Measurements from ENCODE around the gene ASPSCR1. TPM values are rescaled to one million over a fixed set of nuclear protein-coding genes. Genes with fewer than 3 reads are reported as not detected.

ASPSCR1 gene
- total and polyA plus RNA-seq, 3 donors from 2014 or later, result 40.5 to 49.7 (median 46.2) TPM

DNA sequence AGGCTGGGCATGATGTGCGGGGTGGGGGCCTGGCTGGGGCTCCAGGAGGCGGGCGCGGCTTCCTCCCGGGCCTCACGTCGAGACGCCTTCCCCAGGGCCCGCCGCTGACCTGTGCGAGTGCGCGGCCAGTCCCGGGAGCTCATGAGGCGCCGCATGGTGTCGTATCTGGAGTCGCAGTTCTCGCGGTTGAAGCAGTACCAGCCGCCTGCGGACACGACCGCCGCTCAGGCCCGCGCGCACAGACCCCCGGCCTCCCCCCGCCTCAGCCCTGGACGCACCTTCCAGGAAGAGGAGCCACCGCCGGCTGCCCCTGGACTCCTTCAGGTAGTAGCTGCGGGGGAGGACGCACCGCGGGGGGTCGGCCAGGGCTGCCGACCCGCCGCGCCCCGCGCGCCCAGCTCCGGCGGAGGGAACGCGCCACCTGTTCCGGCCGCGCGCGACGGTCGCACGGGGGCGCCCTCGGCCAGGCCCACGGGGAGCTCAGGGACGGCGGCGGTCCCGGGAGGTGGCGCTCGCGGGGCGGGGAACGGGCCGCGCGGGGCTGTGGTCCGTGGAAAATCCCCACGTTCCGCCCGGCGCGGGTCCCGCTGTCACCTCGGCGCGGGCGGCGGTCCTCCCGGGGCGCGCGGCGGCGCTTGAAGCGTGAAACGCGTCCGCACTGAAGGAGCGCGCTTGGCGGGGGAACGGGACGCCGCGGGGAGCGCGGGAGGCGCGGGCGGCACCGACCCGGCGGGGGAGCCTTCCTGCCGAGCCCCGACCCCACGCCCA lies 17.9 kb upstream of the ASPSCR1 start:
- no peaks in the 10 kb centered on the region for H3K27me3 ChIP-seq
- WGBS, 2 donors, result 1% methylated on average over 60 of the region's 112 CpGs; no CpG with 5 or more reads in 1 of the 2 donors
- no peak for TF ChIP-seq POLR2A (IDR thresholded peaks at IDR 0.05)
- TF ChIP-seq, protein P1, sequence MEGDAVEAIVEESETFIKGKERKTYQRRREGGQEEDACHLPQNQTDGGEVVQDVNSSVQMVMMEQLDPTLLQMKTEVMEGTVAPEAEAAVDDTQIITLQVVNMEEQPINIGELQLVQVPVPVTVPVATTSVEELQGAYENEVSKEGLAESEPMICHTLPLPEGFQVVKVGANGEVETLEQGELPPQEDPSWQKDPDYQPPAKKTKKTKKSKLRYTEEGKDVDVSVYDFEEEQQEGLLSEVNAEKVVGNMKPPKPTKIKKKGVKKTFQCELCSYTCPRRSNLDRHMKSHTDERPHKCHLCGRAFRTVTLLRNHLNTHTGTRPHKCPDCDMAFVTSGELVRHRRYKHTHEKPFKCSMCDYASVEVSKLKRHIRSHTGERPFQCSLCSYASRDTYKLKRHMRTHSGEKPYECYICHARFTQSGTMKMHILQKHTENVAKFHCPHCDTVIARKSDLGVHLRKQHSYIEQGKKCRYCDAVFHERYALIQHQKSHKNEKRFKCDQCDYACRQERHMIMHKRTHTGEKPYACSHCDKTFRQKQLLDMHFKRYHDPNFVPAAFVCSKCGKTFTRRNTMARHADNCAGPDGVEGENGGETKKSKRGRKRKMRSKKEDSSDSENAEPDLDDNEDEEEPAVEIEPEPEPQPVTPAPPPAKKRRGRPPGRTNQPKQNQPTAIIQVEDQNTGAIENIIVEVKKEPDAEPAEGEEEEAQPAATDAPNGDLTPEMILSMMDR (IDR thresholded peaks at IDR 0.05), result peak; percentile 60 to 87 (median 78)

DNA sequence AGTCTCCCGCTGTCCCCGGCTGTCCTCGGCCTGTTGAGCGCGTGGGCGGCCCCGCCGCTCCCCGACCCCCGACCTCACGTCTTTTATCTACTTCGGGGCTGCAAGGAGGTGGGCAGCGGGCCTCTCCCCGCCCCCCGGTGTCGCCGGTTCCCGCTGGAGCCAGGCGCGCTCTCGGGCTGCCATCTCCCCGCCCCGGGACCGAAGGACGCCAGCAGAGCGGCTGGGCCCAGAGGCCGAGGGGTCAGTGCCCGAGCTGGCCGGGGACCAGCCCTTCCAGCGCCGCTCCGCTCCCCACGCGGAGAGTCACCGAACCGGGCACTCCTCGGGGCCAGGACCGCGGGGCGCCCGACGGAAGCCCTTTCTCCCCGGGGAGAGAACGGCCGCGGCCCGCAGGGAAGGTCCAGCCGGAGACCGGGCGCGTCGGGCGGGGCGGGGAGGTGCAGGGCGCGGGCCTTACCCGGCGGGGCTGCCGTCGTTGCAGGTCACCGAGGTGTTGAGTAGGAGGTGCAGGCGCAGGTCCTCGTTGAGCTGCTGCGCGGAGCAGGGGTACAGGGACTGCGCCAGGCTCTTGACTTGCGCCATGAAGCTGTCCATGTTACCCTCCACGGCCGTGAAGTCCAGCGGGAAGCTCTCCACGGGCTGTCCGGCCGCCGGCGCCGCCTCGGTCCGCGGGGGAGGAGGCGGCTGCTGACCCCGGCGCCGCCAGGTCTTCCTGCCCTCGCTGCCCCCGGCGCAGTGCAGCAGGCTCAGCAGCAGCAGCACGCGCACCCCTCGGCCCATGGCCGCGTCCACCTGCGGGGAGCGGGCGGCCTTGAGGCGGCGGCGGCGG lies 17.1 kb upstream of the ASPSCR1 start:
- intact Hi-C loops (cut with DNase I; ENCODE audit: low total_unique reads), result loop anchor here (5.0 kb wide), 1 partner anchor 62 kb away; the partner anchor contains the start of genes CENPX and LRRC45
- Histone ChIP-seq H3K27me3 (no peaks in the 10 kb centered on the region), H3K27ac (no peak overlapping the region), H3K9me3 (no peaks in the 10 kb centered on the region), H3K4me3 (peak overlapping the region; percentile 24 to 27), H3K36me3 (ENCODE audit: low read depth, missing control alignments) (no peaks in the 10 kb centered on the region), H3K4me1 (no peaks in the 10 kb centered on the region)
- DNase-seq, result no peak
- 2% methylated on average over 41 of the region's 98 CpGs; no CpG with 5 or more reads in 1 of the 2 donors for WGBS, 2 donors
- no peak for TF ChIP-seq POLR2A (IDR thresholded peaks at IDR 0.05)
- TF ChIP-seq, protein P1 (IDR thresholded peaks at IDR 0.05), result no peak

More for the DNA sequence above, 17.9 kb upstream of the ASPSCR1 start:
- Histone ChIP-seq H3K27ac (no peak overlapping the region), H3K4me3 (peak overlapping the region; percentile 24 to 34), H3K4me1 (no peaks in the 10 kb centered on the region), H3K9me3 (no peaks in the 10 kb centered on the region), H3K36me3 (ENCODE audit: low read depth, missing control alignments) (no peaks in the 10 kb centered on the region)
- peak; percentile 63 for DNase-seq
- intact Hi-C loops (cut with DNase I; ENCODE audit: low total_unique reads), result loop anchor here (5.0 kb wide), 1 partner anchor 63 kb away; the partner anchor contains the start of genes CENPX and LRRC45

DNA sequence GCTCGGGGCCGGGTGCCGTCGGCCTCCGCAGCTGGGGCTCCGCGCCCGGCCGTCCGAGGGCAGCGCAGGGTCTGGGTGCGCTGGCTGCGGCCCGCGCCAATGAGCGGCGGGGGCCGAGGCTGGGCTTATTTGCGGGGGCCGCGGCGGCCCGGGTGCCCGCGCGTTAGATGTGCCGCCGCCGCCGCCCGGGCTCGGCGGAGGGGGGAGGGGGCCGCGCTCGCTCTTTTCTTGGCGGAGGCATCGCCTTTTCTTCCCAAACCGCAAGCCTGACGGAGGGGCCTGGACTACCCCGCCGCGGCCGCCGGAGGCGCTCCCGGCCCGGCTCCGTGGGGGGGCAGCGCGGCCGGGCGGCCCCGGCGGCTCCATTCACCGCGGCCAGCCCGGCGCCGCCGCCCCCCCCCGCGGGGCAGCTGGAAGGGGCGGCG lies 16.3 kb upstream of the ASPSCR1 start, which contains the start of gene NOTUM:
NOTUM (minus strand) TSS at position 101 of the 425 bp plus-strand sequence. CDS start 278 bp downstream, outside the sequence.
- no CpG with 5 or more reads among the region's 65 CpGs for WGBS, 2 donors
- no peaks in the 10 kb centered on the region for H3K9me3 ChIP-seq
- intact Hi-C loops (cut with DNase I; ENCODE audit: low total_unique reads), result loop anchor here (5.0 kb wide), 1 partner anchor 61 kb away; the partner anchor contains the start of genes CENPX and LRRC45
- H3K27me3 ChIP-seq, result no peaks in the 10 kb centered on the region
- H3K4me1 ChIP-seq, result no peaks in the 10 kb centered on the region
- no peaks in the 10 kb centered on the region for H3K36me3 ChIP-seq (ENCODE audit: low read depth, missing control alignments)
- TF ChIP-seq, protein P1 (IDR thresholded peaks at IDR 0.05), result no peak
- TF ChIP-seq POLR2A (IDR thresholded peaks at IDR 0.05), result no peak
- H3K4me3 ChIP-seq, result peak within 1 kb of the TSS; percentile 24 to 27
- H3K27ac ChIP-seq, result no peak within 1 kb of the TSS
- DNase-seq, result no peak

DNA sequence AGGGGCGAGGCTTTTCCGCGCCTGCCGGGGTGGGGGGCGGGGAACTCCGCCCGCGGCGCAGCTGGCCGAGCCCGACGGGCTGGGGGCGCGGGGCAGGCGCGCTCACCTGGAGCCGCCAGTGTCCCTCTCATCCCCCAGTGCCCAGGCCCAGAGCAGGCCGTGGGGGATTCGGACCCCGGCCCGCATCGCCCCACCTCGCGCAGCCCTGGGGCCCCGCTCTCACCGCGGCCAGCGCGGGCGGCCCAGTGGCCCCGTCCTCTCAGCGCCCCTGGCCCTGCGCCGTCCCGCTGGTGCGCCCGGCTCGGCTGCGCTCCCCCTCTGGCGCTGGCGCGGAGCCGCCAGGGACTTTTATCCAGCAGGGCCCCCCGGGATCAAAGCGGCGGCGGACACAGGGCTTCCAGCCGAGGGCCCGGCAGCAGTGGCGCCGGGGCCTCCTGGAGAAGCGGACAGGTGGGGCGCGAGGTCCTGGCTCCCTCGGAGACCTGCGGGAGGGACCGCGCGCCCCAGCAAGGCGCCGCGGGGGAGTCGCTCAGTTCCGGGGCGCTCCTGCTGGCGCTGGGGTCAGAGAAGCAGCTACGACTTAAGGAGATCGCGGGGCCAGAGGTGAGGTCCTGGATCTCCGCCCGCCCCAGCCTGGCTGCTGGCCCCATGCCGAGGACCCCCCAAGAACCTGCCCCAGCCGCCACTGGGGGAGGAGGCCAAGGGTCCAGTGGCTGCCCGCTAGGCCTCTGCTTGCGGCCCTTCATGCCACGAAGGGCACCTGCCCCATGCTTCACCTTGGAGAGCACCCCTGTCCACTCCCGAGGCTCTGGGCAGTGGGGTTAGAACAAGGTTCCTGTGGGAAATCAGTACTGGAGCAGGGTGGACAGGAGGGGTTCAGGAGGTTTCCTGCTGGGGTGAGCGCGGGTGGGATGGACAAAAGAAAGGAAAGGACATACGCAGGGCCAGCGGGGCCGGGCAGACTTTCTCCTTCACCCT lies 15.6 kb upstream of the ASPSCR1 start:
- Histone ChIP-seq H3K9me3 (no peaks in the 10 kb centered on the region), H3K4me1 (peaks cover under 1% of the 10 kb centered on the region), H3K27me3 (no peaks in the 10 kb centered on the region), H3K4me3 (peak overlapping the region in 1 of 2 donors; percentile 17), H3K27ac (no peak overlapping the region), H3K36me3 (ENCODE audit: low read depth, missing control alignments) (no peaks in the 10 kb centered on the region)
- no peak for DNase-seq
- TF ChIP-seq, protein P1 (IDR thresholded peaks at IDR 0.05), result no peak
- TF ChIP-seq POLR2A (IDR thresholded peaks at IDR 0.05), result no peak
- 8 to 54% methylated on average over 4 to 59 of the region's 82 CpGs for WGBS, 2 donors
- intact Hi-C loops (cut with DNase I; ENCODE audit: low total_unique reads), result loop anchor here (5.0 kb wide), 1 partner anchor 60 kb away; the partner anchor contains the start of genes CENPX and LRRC45

Measured in testis (tissue), 3 donors.